ENCODE data around the gene TMC4.

DNA sequence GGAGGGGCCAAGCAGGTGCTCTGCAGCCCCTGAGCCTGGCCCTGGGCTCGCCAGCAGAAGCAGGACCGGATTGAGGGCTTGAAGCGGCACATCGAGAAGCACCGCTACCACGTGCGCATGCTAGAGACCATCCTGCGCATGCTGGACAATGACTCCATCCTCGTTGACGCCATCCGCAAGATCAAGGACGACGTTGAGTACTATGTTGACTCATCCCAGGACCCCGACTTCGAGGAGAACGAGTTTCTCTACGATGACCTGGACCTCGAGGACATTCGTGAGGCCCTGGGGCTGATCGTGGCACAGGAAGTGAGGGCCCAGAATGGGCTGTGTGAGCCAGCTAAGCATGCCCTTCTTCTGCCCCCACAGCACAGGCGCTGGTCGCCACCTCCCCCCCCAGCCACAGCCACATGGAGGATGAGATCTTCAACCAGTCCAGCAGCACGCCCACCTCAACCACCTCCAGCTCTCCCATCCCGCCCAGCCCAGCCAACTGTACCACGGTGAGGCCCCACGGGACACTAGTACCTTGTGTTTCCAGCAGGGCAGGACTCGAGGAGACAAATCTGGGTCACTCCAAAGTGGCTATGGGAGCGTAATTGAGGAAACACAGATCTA, 27.3 kb downstream of the TMC4 start:
- TF ChIP-seq, protein P1, sequence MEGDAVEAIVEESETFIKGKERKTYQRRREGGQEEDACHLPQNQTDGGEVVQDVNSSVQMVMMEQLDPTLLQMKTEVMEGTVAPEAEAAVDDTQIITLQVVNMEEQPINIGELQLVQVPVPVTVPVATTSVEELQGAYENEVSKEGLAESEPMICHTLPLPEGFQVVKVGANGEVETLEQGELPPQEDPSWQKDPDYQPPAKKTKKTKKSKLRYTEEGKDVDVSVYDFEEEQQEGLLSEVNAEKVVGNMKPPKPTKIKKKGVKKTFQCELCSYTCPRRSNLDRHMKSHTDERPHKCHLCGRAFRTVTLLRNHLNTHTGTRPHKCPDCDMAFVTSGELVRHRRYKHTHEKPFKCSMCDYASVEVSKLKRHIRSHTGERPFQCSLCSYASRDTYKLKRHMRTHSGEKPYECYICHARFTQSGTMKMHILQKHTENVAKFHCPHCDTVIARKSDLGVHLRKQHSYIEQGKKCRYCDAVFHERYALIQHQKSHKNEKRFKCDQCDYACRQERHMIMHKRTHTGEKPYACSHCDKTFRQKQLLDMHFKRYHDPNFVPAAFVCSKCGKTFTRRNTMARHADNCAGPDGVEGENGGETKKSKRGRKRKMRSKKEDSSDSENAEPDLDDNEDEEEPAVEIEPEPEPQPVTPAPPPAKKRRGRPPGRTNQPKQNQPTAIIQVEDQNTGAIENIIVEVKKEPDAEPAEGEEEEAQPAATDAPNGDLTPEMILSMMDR (IDR thresholded peaks at IDR 0.05), result no peak
- TF ChIP-seq POLR2A (IDR thresholded peaks at IDR 0.05), result no peak

All from adrenal gland (tissue), 5 donors.